SJSA1 (cell line): ENCODE results near the gene MRM1. TPM values are rescaled to one million over a fixed set of nuclear protein-coding genes. Genes with fewer than 3 reads are reported as not detected.
"Not testable (repeated sequence)": the region's sequence is repeated elsewhere in the genome, so short reads cannot be mapped to it uniquely, and the experiment has no call there.

ENCODE experiments used
- DNase-seq, 2 experiments: peaks; one replicate each; pipeline ENCODE4 v3.0.0-alpha.2; 2015 to 2020; ENCODE audit warnings: low spot score in 2 of 2, low read depth in 1 of 2
- H3K27ac ChIP-seq: fragments of 250-450 bp; sonication (Bioruptor Pico); 2 replicates; pipeline ENCODE4 v1.5.1; 2020; ENCODE audit warnings: mild to moderate bottlenecking, moderate library complexity
- H3K27me3 ChIP-seq: fragments of 250-450 bp; sonication (Bioruptor Pico); replicated peaks from 2 replicates; pipeline ENCODE4 v1.5.1; 2020; ENCODE audit warnings: mild to moderate bottlenecking, moderate library complexity
- H3K36me3 ChIP-seq: fragments of 250-450 bp; sonication (Bioruptor Pico); 2 replicates; pipeline ENCODE4 v1.5.1; 2020; ENCODE audit warnings: mild to moderate bottlenecking
- H3K4me1 ChIP-seq: fragments of 250-450 bp; sonication (Bioruptor Pico); replicated peaks from 2 replicates; pipeline ENCODE4 v1.6.1; 2021; ENCODE audit warnings: mild to moderate bottlenecking
- H3K4me3 ChIP-seq: fragments of 250-450 bp; sonication (Bioruptor Pico); 2 replicates; pipeline ENCODE4 v1.5.1; 2020; ENCODE audit warnings: mild to moderate bottlenecking
- H3K9me3 ChIP-seq: fragments of 250-450 bp; sonication (Bioruptor Pico); replicated peaks from 2 replicates; pipeline ENCODE4 v1.5.1; 2020; ENCODE audit warnings: mild to moderate bottlenecking
- total RNA-seq: library from RNA; depleted of rRNA; stranded (reverse); fragments of >200 nt; shearing (Covaris generic); gene quantifications from 2 replicates; pipeline ENCODE4 v1.2.3, GENCODE V29; 2014

The MRM1 gene
- total RNA-seq, 1 experiment from 2014 or later = 8.5 TPM

DNA sequence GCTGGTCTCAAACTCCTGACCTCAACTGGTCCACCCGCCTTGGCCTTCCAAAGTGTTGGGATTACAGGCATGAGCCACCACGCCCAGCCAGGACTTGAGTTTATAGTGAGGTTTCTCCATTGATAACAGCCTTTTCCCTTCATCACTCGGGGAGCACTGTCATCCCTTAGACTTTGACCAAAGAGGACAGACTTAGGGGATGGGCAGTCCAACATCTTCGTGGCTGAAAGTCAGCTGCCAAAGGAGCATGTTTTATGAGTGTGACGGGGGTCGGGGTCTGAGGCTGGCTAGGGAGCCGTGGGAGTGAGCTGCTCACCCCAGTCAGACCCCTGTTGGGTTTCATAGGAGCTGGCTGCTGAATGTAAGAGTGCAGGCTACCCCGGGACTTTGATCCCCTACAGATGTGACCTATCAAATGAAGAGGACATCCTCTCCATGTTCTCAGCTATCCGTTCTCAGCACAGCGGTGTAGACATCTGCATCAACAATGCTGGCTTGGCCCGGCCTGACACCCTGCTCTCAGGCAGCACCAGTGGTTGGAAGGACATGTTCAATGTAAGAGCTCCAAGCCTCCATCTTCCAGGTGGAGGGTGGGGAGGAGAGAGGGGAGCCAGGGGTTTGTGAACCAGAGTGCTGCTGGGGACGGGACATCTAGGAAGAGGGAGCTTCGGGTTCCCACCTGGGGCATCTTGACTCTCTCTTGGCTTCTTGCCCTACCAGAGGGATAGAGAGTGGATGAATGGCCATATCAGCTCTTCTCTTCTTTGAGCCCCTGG, 6.6 kb upstream of the MRM1 start:
- Histone ChIP-seq H3K27me3 (no peaks in the 10 kb centered on the region), H3K4me1 (peaks cover 13% of the 10 kb centered on the region), H3K4me3 (no peak overlapping the region), H3K9me3 (no peaks in the 10 kb centered on the region), H3K36me3 (peaks cover 23% of the 10 kb centered on the region), H3K27ac (no peak overlapping the region)
- DNase-seq = peak in 1 of 2 experiments; percentile 18

DNA sequence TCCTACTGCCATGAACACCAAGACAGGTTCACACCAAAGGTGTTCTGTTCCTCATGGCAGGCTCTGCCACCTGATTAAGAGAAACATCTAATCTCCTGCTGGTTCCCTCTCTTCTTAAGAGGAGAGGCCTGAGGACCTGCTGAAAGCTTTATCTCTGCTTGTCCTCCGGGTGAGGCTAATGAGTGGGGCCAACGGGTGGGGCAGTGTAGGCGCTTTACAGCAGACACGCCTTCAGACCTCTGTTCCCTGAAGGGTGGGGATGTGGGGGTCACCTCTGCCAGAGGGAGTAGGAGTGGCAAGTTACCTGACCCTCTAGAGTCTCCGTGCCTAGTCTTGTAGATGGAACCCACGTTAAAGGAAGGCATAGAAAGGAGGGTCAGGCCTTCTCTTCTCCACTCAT, 4.2 kb upstream of the MRM1 start:
- H3K9me3 ChIP-seq = no peaks in the 10 kb centered on the region
- no peaks in the 10 kb centered on the region for H3K27me3 ChIP-seq
- H3K27ac ChIP-seq = no peak overlapping the region
- H3K4me3 ChIP-seq = no peak overlapping the region
- peak in 1 of 2 experiments; percentile 34 for DNase-seq
- peaks cover 17% of the 10 kb centered on the region for H3K4me1 ChIP-seq
- peaks cover 8% of the 10 kb centered on the region; the same call in 1 of the 2 replicates for H3K36me3 ChIP-seq

DNA sequence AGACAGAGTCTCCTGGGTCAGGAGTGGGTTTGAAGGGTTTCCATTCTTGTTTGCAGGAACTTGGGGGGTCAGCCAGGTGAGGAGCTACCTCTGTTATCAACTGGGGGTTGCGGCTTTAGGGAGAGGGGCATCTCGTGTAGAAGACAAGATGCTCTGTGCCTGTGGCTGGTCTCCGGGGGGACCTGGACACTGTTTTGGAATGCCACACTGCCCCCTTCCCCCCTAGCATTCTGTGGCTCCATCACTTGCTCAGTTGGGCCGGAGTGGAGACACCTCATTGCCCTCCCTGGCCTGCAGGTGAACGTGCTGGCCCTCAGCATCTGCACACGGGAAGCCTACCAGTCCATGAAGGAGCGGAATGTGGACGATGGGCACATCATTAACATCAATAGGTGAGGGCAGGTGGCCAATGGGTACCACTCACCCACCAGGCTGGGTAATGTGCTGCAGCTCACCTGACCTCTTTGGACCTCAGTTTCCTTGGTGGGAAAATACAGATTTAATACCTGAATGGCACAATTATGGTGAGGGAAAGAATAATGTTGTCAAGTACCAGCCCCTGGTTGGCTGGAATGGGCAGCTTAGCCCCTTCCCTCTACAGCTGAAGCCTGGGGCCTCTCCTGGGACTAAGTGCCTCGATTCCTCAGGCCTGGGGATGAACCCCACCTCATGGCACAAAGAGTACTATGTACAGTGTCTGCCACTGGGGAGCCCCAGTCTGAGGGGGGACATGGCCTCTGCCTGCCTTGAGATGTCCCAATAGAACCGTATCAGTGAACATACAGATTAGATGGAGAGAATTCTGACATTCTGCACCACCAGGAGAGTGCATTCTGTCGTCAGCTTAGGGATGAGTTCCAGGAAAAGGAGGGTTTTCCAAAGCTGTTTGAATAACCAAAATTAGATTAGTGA, 3.3 kb upstream of the MRM1 start:
- no peaks in the 10 kb centered on the region for H3K27me3 ChIP-seq
- H3K4me1 ChIP-seq = peaks cover 15% of the 10 kb centered on the region
- no peaks in the 10 kb centered on the region for H3K9me3 ChIP-seq
- DNase-seq = no peak
- H3K36me3 ChIP-seq = peaks cover 8% of the 10 kb centered on the region; the same call in 1 of the 2 replicates
- no peak overlapping the region for H3K4me3 ChIP-seq
- H3K27ac ChIP-seq = no peak overlapping the region

DNA sequence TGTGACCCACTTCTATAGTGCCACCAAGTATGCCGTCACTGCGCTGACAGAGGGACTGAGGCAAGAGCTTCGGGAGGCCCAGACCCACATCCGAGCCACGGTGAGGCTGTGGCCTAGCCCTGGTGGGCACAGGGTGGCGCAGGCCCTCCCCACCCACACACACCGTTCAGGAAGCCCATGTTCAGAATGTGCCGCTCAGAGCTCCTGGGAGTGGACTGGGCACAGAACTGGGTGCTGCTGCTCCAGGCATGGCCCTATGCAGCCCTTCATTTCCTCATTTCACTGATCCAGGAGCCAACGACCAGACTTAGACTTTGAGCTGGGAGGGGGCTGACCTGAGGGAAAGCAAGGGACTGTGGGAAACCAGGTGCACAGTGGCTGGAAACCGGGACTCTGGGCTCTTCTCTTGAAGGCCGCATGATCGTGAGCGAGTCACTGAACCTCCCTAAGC, 2.4 kb upstream of the MRM1 start:
- H3K9me3 ChIP-seq = no peaks in the 10 kb centered on the region
- H3K27ac ChIP-seq = no peak overlapping the region
- no peaks in the 10 kb centered on the region for H3K27me3 ChIP-seq
- DNase-seq = no peak
- H3K4me3 ChIP-seq = no peak overlapping the region
- H3K36me3 ChIP-seq = peaks cover 12% of the 10 kb centered on the region; the same call in 1 of the 2 replicates
- peaks cover 14% of the 10 kb centered on the region for H3K4me1 ChIP-seq

DNA sequence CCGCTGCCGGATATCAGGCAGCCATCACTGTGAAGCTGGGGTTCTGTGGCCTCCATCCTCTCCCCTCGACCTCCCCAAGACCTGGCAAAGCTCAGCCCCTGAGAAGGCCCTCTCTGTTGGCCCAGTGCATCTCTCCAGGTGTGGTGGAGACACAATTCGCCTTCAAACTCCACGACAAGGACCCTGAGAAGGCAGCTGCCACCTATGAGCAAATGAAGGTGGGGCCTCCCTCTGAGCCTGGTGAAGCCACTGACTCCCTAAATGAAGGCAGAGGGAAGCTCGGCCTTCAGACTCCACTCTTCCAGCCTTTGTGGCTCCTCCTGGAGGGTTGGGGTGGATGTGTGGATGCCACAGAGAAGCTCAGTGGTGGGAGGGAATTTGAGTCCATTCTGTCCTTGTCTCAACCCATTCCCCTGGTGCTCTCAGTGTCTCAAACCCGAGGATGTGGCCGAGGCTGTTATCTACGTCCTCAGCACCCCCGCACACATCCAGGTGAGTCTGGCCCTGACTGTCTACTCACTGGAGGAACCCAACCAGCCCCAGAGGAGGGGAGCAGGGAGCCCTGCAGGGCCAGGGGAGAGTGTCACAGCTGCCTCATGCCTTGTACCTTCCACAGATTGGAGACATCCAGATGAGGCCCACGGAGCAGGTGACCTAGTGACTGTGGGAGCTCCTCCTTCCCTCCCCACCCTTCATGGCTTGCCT, 1.7 kb upstream of the MRM1 start:
- H3K36me3 ChIP-seq = peaks cover 14% of the 10 kb centered on the region; the same call in 1 of the 2 replicates
- DNase-seq = no peak
- peaks cover 14% of the 10 kb centered on the region for H3K4me1 ChIP-seq
- H3K9me3 ChIP-seq = no peaks in the 10 kb centered on the region
- no peak overlapping the region for H3K4me3 ChIP-seq
- no peak overlapping the region for H3K27ac ChIP-seq
- no peaks in the 10 kb centered on the region for H3K27me3 ChIP-seq

DNA sequence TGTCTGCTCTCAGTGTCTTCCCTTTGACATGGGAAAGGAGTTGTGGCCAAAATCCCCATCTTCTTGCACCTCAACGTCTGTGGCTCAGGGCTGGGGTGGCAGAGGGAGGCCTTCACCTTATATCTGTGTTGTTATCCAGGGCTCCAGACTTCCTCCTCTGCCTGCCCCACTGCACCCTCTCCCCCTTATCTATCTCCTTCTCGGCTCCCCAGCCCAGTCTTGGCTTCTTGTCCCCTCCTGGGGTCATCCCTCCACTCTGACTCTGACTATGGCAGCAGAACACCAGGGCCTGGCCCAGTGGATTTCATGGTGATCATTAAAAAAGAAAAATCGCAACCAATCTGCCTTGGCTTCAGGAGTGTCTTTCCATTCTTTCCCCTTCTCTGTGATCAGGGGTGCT, 918 bp upstream of the MRM1 start:
- no peak for DNase-seq
- Histone ChIP-seq H3K4me1 (peaks cover 14% of the 10 kb centered on the region), H3K4me3 (no peak overlapping the region), H3K27ac (no peak overlapping the region), H3K27me3 (no peaks in the 10 kb centered on the region), H3K9me3 (no peaks in the 10 kb centered on the region), H3K36me3 (peaks cover 14% of the 10 kb centered on the region; the same call in 1 of the 2 replicates)

DNA sequence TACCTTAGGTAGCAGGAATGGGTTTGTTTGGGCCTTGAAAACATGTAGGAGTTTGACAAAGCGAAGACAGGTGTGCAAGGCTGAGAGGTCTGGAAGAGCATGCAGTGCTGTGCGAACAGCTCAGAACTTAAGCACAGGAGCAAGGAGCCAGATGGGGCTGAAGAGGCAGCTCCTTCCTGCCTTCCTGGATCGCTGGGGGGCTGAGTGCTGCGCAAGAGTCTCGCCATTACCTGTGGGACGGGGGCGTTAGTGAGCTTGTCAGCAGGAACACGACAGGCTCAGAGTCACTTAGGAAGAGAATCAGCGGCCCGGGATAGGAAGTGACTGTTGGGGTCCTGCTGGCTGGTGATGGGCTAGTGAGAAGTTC, 464 bp upstream of the MRM1 start:
- Histone ChIP-seq H3K4me3 (peak overlapping the region; percentile 76), H3K27ac (peak overlapping the region; percentile 78), H3K9me3 (no peaks in the 10 kb centered on the region), H3K27me3 (no peaks in the 10 kb centered on the region), H3K4me1 (peaks cover 14% of the 10 kb centered on the region), H3K36me3 (peaks cover 12% of the 10 kb centered on the region; the same call in 1 of the 2 replicates)
- no peak for DNase-seq

DNA sequence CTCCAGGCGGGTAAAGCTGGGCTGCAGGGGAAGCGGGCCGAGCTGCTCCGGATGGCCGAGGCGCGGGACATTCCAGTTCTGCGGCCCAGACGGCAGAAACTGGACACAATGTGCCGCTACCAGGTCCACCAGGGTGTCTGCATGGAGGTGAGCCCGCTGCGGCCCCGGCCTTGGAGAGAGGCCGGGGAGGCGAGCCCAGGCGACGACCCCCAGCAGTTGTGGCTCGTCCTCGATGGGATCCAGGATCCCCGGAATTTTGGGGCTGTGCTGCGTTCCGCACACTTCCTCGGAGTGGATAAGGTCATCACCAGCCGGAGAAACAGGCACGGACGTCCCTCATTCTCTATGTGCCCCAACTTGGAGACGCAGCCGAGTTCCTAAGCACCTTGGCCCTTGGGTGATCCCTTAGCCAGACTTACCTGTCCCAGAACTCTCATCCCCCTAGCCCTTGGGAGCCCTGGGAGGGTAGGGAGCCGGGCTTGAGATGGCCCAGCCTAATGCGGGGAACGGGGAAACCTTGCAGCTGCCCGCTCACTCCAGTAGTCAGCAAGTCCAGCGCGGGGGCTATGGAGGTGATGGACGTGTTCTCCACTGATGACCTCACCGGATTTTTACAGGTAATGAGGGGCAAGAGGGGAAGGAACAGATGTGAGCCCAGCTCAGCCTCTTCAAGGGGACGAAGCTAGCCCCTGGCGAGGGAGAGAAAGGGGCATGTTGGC, 806 bp downstream of the MRM1 start:
- Histone ChIP-seq H3K4me3 (peak overlapping the region; percentile 76), H3K36me3 (peaks cover 12% of the 10 kb centered on the region; the same call in 1 of the 2 replicates), H3K4me1 (peaks cover 14% of the 10 kb centered on the region), H3K27me3 (no peaks in the 10 kb centered on the region), H3K9me3 (no peaks in the 10 kb centered on the region), H3K27ac (peak overlapping the region; percentile 78)
- DNase-seq = peak in 1 of 2 experiments; percentile 35

DNA sequence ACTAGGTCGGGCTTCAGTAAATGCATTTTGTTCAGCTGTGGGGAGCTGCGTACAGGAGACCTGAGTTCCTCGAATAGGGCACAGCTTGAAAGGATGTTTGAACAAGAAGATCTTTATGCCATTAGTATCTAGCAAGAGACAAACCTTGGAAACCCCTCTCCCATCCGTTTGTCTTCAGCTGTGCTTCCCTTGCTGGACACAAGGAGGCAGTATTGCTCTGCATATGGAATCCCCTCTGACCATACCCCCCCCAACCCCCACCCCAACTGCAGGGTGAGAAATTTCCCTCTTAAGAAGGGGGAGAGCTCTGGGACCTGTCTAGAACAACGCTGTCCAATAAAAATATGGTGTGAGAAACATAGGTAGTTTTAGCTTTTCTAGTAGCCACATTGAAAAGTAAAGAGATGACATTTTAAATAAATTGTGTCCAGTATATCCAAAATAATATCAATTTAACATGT, 1.6 kb downstream of the MRM1 start:
- H3K9me3 ChIP-seq = no peaks in the 10 kb centered on the region
- no peaks in the 10 kb centered on the region for H3K27me3 ChIP-seq
- H3K36me3 ChIP-seq = peaks cover 12% of the 10 kb centered on the region; the same call in 1 of the 2 replicates
- peak; percentile 60 to 74 for DNase-seq
- no peak overlapping the region for H3K27ac ChIP-seq
- peak overlapping the region; percentile 76 for H3K4me3 ChIP-seq
- H3K4me1 ChIP-seq = peaks cover 14% of the 10 kb centered on the region

DNA sequence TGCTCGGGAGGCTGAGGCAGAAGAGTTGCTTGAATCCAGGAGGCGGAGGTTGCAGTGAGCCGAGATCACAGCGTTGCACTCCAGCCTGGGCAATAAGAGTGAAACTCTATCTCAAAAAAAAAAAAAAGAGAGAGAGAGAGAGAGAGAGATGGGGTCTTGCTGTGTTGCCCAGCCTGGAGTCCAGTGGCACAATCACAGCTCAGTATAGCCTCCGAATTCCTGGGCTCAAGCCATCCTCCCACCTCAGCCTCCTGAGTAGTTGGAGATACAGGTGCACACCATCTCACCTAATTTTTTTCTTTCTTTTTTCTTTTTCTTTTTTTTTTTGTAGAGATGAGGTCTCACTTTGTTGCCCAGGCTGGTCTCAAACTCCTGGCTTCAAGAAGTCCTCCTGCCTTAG, 3.6 kb downstream of the MRM1 start:
- Histone ChIP-seq H3K36me3 (peaks cover 16% of the 10 kb centered on the region; the same call in 1 of the 2 replicates), H3K4me1 (peaks cover 14% of the 10 kb centered on the region)
- not testable (repeated sequence) for H3K27ac ChIP-seq, DNase-seq, H3K9me3 ChIP-seq, H3K4me3 ChIP-seq, H3K27me3 ChIP-seq

DNA sequence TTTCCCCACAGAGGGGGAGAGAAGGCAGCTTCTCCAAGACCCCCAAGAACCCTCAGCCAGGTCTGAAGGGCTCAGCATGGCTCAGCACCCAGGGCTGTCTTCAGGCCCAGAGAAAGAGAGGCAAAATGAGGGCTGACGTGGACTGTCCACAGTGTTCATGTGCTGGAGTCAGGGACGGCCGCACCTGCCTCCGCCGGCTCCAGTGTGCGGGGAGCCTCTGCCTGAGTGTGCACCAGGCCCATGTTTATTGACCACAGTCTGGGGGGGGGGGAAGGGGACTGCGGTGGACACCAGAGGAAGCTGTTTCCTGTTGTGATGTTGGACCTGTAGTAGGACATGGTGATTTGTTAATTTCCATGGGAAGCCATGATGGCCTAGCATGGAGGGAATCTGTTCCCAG, 6.9 kb downstream of the MRM1 start:
- H3K4me3 ChIP-seq = no peak overlapping the region
- no peaks in the 10 kb centered on the region for H3K27me3 ChIP-seq
- no peaks in the 10 kb centered on the region for H3K4me1 ChIP-seq
- H3K36me3 ChIP-seq = peaks cover 10% of the 10 kb centered on the region; the same call in 1 of the 2 replicates
- no peak for DNase-seq
- no peak overlapping the region for H3K27ac ChIP-seq
- H3K9me3 ChIP-seq = no peaks in the 10 kb centered on the region

DNA sequence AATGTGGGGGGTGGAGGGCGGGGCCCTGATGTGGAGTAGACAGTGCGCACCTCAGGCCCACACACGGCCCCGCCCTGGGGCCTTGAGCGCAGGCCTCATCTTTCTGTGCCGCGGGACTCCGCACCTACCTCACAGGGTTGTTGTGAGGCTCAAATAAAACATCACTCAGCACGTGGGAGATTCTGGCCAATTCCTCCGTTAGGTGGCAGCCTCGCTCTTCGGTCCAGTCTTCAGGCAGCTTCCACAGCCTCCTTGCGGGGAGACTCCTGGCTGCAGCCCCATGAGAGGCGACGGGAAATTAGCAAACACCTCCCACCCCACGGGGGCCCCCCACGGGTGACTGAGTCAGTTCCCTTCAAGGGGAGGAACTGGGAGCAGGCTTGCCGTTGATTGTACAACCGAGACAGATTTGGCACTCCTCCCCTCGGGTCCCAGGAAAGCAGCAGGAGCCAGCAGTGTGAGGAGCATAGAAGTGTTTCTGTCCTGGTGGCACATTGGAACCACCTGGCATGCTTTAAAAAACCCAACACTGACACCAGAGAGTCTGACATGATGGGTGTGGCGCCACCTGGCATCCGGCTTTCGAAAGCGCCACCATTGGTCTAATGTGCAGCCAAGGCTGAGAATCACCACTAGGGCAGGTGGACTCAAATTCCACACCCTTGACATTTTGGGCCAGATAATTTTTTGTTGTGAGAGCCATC, 7.6 kb downstream of the MRM1 start:
- DNase-seq = no peak
- peaks cover 6% of the 10 kb centered on the region; the same call in 1 of the 2 replicates for H3K36me3 ChIP-seq
- H3K27me3 ChIP-seq = no peaks in the 10 kb centered on the region
- H3K27ac ChIP-seq = no peak overlapping the region
- H3K4me3 ChIP-seq = no peak overlapping the region
- H3K4me1 ChIP-seq = no peaks in the 10 kb centered on the region
- H3K9me3 ChIP-seq = no peaks in the 10 kb centered on the region
